Liver (tissue), 9 donors: ENCODE measurements around the gene SMARCC1. TPM values are rescaled to one million over a fixed set of nuclear protein-coding genes. Genes with fewer than 3 reads are reported as not detected.

Experiments used
- DNase-seq: peaks from one replicate; pipeline ENCODE4 v3.0.0-alpha.2; 2017; ENCODE audit warnings: low spot score
- H3K27ac ChIP-seq, 2 donors: one replicate each; pipeline ENCODE4 v1.7.0; 2013; ENCODE audit warnings: inconsistent platforms in 2 of 2, low read length in 2 of 2, control low read depth in 1 of 2, low read depth in 1 of 2, mild to moderate bottlenecking in 1 of 2
- H3K27me3 ChIP-seq, 4 donors: one replicate each; pipeline versions ENCODE4 v1.6.1 to v1.7.0; 2013; ENCODE audit warnings: low read length in 3 of 4, inconsistent platforms in 1 of 4, mild to moderate bottlenecking in 1 of 4, moderate library complexity in 1 of 4; ENCODE audit not compliant: control insufficient read depth in 4 of 4, insufficient read depth in 4 of 4
- H3K36me3 ChIP-seq, 4 donors: one replicate each; pipeline versions ENCODE4 v1.6.1 to v1.7.0; 2013; ENCODE audit warnings: low read length in 3 of 4, mild to moderate bottlenecking in 3 of 4, low read depth in 1 of 4, moderate library complexity in 1 of 4; ENCODE audit not compliant: control insufficient read depth in 4 of 4, insufficient read depth in 3 of 4
- H3K4me1 ChIP-seq, 4 donors: one replicate each; pipeline versions ENCODE4 v1.6.1 to v1.7.0; 2013; ENCODE audit warnings: low read length in 3 of 4, mild to moderate bottlenecking in 3 of 4, moderate library complexity in 1 of 4; ENCODE audit not compliant: control insufficient read depth in 4 of 4, insufficient read depth in 4 of 4
- H3K4me3 ChIP-seq, 3 donors: one replicate each; pipeline versions ENCODE4 v1.6.1 to v1.7.0; 2013; ENCODE audit warnings: low read length in 3 of 3, control low read depth in 1 of 3, low read depth in 1 of 3, mild to moderate bottlenecking in 1 of 3
- H3K9ac ChIP-seq, 2 donors: one replicate each; pipeline ENCODE4 v1.7.0; 2013; ENCODE audit warnings: low read length in 2 of 2, mild to moderate bottlenecking in 2 of 2, moderate library complexity in 2 of 2, control low read depth in 1 of 2, low read depth in 1 of 2
- H3K9me3 ChIP-seq, 4 donors: one replicate each; pipeline versions ENCODE4 v1.6.1 to v1.7.0; 2013; ENCODE audit warnings: low read length in 3 of 4; ENCODE audit not compliant: control insufficient read depth in 4 of 4
- EGR1 ChIP-seq, 2 donors: IDR thresholded peaks; 2 replicates each; pipeline ENCODE4 v1.6.1; 2016 to 2018; ENCODE audit warnings: antibody characterized with exemption in 2 of 2, low read depth in 2 of 2
- FOXA1 ChIP-seq: IDR thresholded peaks from 2 replicates; pipeline ENCODE4 v1.6.1; 2016; ENCODE audit warnings: antibody characterized with exemption
- FOXA2 ChIP-seq: IDR thresholded peaks from 2 replicates; pipeline ENCODE4 v1.6.1; 2016; ENCODE audit warnings: antibody characterized with exemption
- GABPA ChIP-seq, 2 donors: IDR thresholded peaks in 1 of 2; conservative IDR thresholded peaks in 1 of 2; 2 replicates each; pipeline ENCODE4 v1.6.1; 2016; ENCODE audit warnings: antibody characterized with exemption in 2 of 2, mild to moderate bottlenecking in 1 of 2, moderate library complexity in 1 of 2
- HNF4A ChIP-seq, 2 donors: conservative IDR thresholded peaks; 2 replicates each; pipeline ENCODE4 v1.6.1; 2016; ENCODE audit warnings: antibody characterized with exemption in 2 of 2, mild to moderate bottlenecking in 2 of 2
- HNF4G ChIP-seq: IDR thresholded peaks from 2 replicates; pipeline ENCODE4 v1.6.1; 2016; ENCODE audit warnings: antibody characterized with exemption
- JUND ChIP-seq, 2 donors: IDR thresholded peaks; 2 replicates each; pipeline ENCODE4 v1.6.1; 2016; ENCODE audit warnings: antibody characterized with exemption in 2 of 2
- NR2F2 ChIP-seq: IDR thresholded peaks from 2 replicates; pipeline ENCODE4 v1.6.1; 2016; ENCODE audit warnings: antibody characterized with exemption
- RAD21 ChIP-seq, 2 donors: IDR thresholded peaks; 2 replicates each; pipeline ENCODE4 v1.6.1; 2016; ENCODE audit warnings: antibody characterized with exemption in 2 of 2, mild to moderate bottlenecking in 2 of 2
- RXRA ChIP-seq, 2 donors: IDR thresholded peaks; 2 replicates each; pipeline ENCODE4 v1.6.1; 2017 to 2018; ENCODE audit warnings: antibody characterized with exemption in 2 of 2, mild to moderate bottlenecking in 1 of 2
- SP1 ChIP-seq: IDR thresholded peaks from 2 replicates; pipeline ENCODE4 v1.6.1; 2018; ENCODE audit warnings: antibody characterized with exemption, mild to moderate bottlenecking
- TAF1 ChIP-seq: conservative IDR thresholded peaks from 2 replicates; pipeline ENCODE4 v1.6.1; 2016; ENCODE audit warnings: antibody characterized with exemption, mild to moderate bottlenecking
- YY1 ChIP-seq: IDR thresholded peaks from 2 replicates; pipeline ENCODE4 v1.6.1; 2016; ENCODE audit warnings: antibody characterized with exemption, mild to moderate bottlenecking
- WGBS: extraction: QIAGEN DNeasy Blood & Tissue Kit; methylation state at CpG from one replicate; pipeline ENCODE4 v1.1.7; 2013; 5-methylcytosine and 5-hydroxymethylcytosine counted together
- polyA plus RNA-seq, 2 donors: library from polyadenylated mRNA; stranded (reverse) in 1 of 2; unstranded in 1 of 2; fragments of 200-250 nt in 1 of 2; fragments of >200 nt in 1 of 2; fragmentation: Nextera tagmentation in 1 of 2; extraction: Ambion mirVana in 1 of 2; gene quantifications; one replicate each; pipeline versions ENCODE4 v1.2.1 to v1.2.3, GENCODE V29; 2013 to 2015
- total RNA-seq, 2 donors: library from RNA; depleted of rRNA; stranded (reverse); fragments of >200 nt; gene quantifications; one replicate each; pipeline ENCODE4 v1.2.3, GENCODE V29; 2014
- TF ChIP-seq, protein P1 (sequence below): IDR thresholded peaks from 2 replicates; pipeline ENCODE4 v1.6.1; 2016; ENCODE audit warnings: antibody characterized with exemption
- TF ChIP-seq, protein P2 (sequence below): IDR thresholded peaks from 2 replicates; pipeline ENCODE4 v1.6.1; 2016; ENCODE audit warnings: antibody characterized with exemption, mild to moderate bottlenecking
- TF ChIP-seq, protein P3 (sequence below): IDR thresholded peaks from 2 replicates; pipeline ENCODE4 v1.6.1; 2016; ENCODE audit warnings: antibody characterized with exemption
- donor health status: healthy.
- donor health status: healthy.
- donor health status: healthy.
- donor health status: healthy.
- donor health status: healthy.

Gene SMARCC1
- total and polyA plus RNA-seq, 4 donors: 6.6 to 19.8 (median 12.6) TPM

DNA sequence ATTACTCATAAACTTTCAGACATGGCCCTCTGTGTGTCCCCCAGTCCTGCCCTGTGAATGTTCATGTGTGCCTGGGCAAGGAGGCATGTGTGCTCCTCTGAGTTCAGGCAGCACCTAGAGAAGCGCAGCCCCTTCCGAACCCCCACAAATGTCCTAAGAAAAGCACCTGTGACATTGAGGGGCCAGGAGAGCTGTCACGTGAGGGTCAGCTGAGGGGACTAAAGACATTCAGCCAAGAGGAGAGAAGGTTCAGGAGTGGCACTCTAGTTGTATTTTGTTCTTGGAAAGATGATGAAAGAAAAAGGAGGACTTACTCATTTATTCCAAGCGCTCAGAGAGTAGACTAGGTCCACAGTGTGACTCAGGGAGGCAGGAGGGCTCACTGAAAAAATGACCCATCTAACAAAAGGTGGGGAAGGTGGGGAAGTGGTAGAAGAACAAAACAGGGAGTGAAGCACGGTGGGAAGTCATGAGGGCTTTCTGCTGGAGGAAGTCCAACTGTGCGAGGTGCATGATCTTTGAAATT lies 240.0 kb downstream of the SMARCC1 start:
- no peaks in the 10 kb centered on the region for H3K4me1 ChIP-seq
- H3K9ac ChIP-seq: no peak overlapping the region
- TF ChIP-seq NR2F2 (no peak), SP1 (no peak), YY1 (no peak), TAF1 (no peak), FOXA2 (no peak), HNF4G (no peak), RAD21 (IDR thresholded peaks at IDR 0.05) (no peak), GABPA (IDR thresholded peaks at IDR 0.05 in 1 of 2, conservative IDR thresholded peaks at IDR 0.05 in 1 of 2) (no peak), JUND (IDR thresholded peaks at IDR 0.05) (no peak), EGR1 (IDR thresholded peaks at IDR 0.05; ENCODE audit: low read depth in 2 of 2) (no peak), FOXA1 (no peak), HNF4A (conservative IDR thresholded peaks at IDR 0.05) (no peak), RXRA (IDR thresholded peaks at IDR 0.05) (no peak)
- TF ChIP-seq, protein P1, sequence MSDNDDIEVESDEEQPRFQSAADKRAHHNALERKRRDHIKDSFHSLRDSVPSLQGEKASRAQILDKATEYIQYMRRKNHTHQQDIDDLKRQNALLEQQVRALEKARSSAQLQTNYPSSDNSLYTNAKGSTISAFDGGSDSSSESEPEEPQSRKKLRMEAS: no peak
- TF ChIP-seq, protein P2, sequence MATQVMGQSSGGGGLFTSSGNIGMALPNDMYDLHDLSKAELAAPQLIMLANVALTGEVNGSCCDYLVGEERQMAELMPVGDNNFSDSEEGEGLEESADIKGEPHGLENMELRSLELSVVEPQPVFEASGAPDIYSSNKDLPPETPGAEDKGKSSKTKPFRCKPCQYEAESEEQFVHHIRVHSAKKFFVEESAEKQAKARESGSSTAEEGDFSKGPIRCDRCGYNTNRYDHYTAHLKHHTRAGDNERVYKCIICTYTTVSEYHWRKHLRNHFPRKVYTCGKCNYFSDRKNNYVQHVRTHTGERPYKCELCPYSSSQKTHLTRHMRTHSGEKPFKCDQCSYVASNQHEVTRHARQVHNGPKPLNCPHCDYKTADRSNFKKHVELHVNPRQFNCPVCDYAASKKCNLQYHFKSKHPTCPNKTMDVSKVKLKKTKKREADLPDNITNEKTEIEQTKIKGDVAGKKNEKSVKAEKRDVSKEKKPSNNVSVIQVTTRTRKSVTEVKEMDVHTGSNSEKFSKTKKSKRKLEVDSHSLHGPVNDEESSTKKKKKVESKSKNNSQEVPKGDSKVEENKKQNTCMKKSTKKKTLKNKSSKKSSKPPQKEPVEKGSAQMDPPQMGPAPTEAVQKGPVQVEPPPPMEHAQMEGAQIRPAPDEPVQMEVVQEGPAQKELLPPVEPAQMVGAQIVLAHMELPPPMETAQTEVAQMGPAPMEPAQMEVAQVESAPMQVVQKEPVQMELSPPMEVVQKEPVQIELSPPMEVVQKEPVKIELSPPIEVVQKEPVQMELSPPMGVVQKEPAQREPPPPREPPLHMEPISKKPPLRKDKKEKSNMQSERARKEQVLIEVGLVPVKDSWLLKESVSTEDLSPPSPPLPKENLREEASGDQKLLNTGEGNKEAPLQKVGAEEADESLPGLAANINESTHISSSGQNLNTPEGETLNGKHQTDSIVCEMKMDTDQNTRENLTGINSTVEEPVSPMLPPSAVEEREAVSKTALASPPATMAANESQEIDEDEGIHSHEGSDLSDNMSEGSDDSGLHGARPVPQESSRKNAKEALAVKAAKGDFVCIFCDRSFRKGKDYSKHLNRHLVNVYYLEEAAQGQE: no peak
- TF ChIP-seq, protein P3, sequence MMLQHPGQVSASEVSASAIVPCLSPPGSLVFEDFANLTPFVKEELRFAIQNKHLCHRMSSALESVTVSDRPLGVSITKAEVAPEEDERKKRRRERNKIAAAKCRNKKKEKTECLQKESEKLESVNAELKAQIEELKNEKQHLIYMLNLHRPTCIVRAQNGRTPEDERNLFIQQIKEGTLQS: no peak
- no peaks in the 10 kb centered on the region for H3K36me3 ChIP-seq
- 69% methylated on average over 6 of the region's 6 CpGs for WGBS
- DNase-seq: no peak
- no peak overlapping the region for H3K4me3 ChIP-seq
- H3K27me3 ChIP-seq: no peaks in the 10 kb centered on the region
- no peaks in the 10 kb centered on the region for H3K9me3 ChIP-seq
- H3K27ac ChIP-seq: no peak overlapping the region

DNA sequence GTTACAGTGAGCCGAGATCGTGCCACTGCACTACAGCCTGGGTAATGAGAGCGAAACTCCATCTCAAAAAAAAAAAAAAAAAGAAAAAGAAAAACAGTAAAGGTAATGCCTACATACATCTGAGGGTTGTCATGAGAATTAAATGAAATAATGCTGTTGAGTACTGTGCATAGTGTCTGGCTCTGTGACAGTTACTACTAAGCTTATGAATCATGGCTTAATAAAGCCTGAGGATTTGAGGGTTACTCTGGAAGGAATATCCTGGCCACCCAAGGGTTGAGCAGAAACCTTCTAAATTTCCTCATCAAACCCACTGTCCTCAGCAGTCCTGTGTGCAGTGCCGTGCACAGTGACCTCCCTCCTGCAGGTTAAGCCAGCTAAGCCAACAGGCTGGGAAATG lies 241.4 kb downstream of the SMARCC1 start:
- Histone ChIP-seq H3K9ac (no peak overlapping the region), H3K9me3 (no peaks in the 10 kb centered on the region), H3K4me3 (no peak overlapping the region), H3K36me3 (no peaks in the 10 kb centered on the region), H3K27ac (no peak overlapping the region), H3K4me1 (no peaks in the 10 kb centered on the region), H3K27me3 (no peaks in the 10 kb centered on the region)
- TF ChIP-seq GABPA (IDR thresholded peaks at IDR 0.05 in 1 of 2, conservative IDR thresholded peaks at IDR 0.05 in 1 of 2): no peak
- TF ChIP-seq, protein P2: no peak
- no peak for TF ChIP-seq HNF4G
- WGBS: 94% methylated on average over 4 of the region's 4 CpGs
- no peak for DNase-seq
